Stomach smooth muscle (tissue), 2 donors: ENCODE measurements around the gene NEURL1B.
A peak's percentile ranks its signal among the peaks of the same experiment; 100 is the strongest.
"Not testable (repeated sequence)": the region's sequence is repeated elsewhere in the genome, so short reads cannot be mapped to it uniquely, and the experiment has no call there.

Source experiments
- H3K27ac ChIP-seq: one replicate; pipeline ENCODE4 v1.7.0; 2013; ENCODE audit warnings: mild to moderate bottlenecking, low read length, inconsistent platforms
- H3K27me3 ChIP-seq, 2 donors: one replicate each; pipeline ENCODE4 v1.7.0; 2013; ENCODE audit warnings: low read length in 2 of 2; ENCODE audit not compliant: insufficient read depth in 2 of 2, control insufficient read depth in 1 of 2
- H3K36me3 ChIP-seq, 2 donors: one replicate each; pipeline ENCODE4 v1.7.0; 2013; ENCODE audit warnings: low read length in 2 of 2; ENCODE audit not compliant: control insufficient read depth in 2 of 2, insufficient read depth in 2 of 2
- H3K4me1 ChIP-seq: one replicate; pipeline ENCODE4 v1.7.0; 2013; ENCODE audit warnings: low read length; ENCODE audit not compliant: control insufficient read depth, insufficient read depth
- H3K4me3 ChIP-seq, 2 donors: one replicate each; pipeline ENCODE4 v1.7.0; 2013; ENCODE audit warnings: low read length in 2 of 2
- H3K9ac ChIP-seq, 2 donors: one replicate each; pipeline ENCODE4 v1.7.0; 2013; ENCODE audit warnings: low read length in 2 of 2, mild to moderate bottlenecking in 1 of 2
- H3K9me3 ChIP-seq, 2 donors: one replicate each; pipeline ENCODE4 v1.7.0; 2013; ENCODE audit warnings: low read length in 2 of 2; ENCODE audit not compliant: control insufficient read depth in 2 of 2
- donor health status: healthy.
- donor health status: Pancreatic carcinoma.

NEURL1B gene

DNA sequence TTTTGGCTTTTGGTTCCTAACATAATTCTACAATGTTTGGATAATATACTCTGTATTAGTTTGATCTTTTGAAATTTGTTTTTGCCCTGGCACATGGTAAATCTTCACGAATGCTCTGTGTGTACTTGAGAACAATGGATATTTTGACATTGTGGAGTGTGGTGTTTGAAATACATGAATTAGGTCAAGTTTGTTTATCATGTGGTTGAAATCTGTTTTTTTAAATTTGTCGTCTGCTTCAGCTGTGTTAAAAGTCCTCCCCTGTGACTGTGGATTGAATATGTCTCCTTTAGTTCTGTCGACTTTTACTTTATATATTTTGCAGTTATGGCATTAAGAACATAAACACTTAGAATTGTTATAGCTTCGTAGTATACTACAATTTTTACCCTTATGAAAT is 69.6 kb downstream of the NEURL1B start:
- Histone ChIP-seq H3K4me1 (peaks cover 15% of the 10 kb centered on the region), H3K4me3 (no peak overlapping the region), H3K27me3 (peaks cover 0 to 6% of the 10 kb centered on the region in 2 donors), H3K9ac (no peak overlapping the region), H3K9me3 (no peaks in the 10 kb centered on the region), H3K36me3 (no peaks in the 10 kb centered on the region), H3K27ac (no peak overlapping the region)

DNA sequence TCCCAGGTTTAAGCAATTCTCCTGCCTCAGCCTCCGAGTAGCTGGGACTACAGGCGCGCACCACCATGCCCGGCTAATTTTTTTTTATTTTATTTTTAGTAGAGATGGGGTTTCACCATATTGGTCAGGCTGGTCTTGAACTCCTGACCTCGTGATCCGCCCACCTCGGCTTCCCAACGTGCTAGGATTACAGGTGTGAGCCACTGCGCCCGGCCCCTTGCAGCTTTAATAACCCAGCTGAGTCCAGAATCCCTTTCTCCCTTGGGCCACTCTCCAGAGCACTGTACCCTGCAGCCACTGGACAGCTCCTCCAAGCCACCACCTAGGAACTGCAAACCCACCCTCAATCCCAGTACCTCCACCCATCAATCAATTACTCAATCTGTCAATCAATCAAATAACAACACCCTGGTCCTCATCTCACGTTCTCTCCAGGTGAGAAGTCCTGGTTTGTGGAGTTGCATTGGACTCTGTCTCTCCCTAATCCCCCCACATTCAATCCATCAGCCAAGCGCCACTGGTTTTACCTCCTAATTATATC is 70.3 kb downstream of the NEURL1B start:
- H3K4me3 ChIP-seq, H3K27ac ChIP-seq, H3K27me3 ChIP-seq, H3K9me3 ChIP-seq, H3K36me3 ChIP-seq, H3K9ac ChIP-seq: not testable (repeated sequence)
- H3K4me1 ChIP-seq, result peaks cover 15% of the 10 kb centered on the region

DNA sequence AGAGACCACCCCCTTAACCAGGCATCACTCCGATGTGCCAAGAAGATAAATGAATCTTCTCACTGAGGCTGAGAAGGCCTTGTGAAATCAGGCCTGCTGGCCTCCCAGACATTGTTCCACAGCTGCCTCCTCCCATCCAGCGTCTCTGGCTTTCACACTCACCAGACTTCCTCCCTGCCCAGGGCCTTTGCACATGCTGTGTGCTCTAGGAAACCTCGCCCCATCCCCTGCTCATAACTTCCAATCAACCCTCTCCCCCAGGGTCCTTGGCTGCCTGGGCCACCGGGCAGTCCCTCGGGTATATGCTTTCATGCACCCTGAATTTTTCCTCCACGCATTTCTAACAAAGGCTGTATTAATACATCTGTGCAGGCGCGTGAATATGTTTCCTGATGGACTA is 71.5 kb downstream of the NEURL1B start:
- peaks cover 23% of the 10 kb centered on the region for H3K4me1 ChIP-seq
- H3K27me3 ChIP-seq, result peaks cover 0 to 3% of the 10 kb centered on the region in 2 donors
- no peak overlapping the region for H3K27ac ChIP-seq
- no peaks in the 10 kb centered on the region for H3K9me3 ChIP-seq
- peak overlapping the region in 1 of 2 donors; percentile 28 for H3K9ac ChIP-seq
- H3K4me3 ChIP-seq, result no peak overlapping the region
- H3K36me3 ChIP-seq, result no peaks in the 10 kb centered on the region

DNA sequence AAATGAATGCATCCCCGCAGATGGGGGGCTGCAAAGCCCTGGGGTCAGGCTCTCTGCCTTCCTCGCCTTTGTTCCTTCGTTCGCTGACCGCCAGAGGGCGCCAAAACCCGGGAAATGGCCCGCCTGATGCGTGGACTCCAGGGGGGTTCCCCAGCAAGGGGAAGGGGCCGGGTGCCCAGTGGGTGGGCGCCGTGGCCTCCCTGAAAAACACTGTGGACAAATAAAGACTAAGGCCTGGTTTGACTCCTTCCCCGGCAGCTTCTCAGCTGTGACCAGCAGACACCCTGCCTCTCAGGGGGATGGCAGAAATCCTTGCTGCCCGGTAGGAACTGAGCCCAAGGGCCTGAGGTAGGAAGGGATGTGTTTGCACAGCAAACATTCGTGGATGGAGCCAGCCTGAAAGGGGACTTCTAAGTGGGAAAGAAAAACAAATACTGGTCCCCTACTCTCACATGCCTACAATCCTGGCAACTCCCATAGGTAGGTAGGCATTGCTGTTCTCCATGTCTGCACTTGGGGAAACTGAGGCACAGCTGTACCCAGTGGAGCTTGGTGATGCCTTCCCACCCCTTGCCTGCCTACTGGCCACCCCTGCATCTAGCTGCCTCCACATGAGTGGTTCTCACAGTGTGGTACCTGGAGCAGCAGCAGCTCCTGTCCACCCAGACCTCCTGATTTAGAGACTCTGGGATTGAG is 72.2 kb downstream of the NEURL1B start:
- H3K4me1 ChIP-seq, result peaks cover 25% of the 10 kb centered on the region
- H3K27ac ChIP-seq, result no peak overlapping the region
- peak overlapping the region in 1 of 2 donors; percentile 21 for H3K9ac ChIP-seq
- H3K9me3 ChIP-seq, result no peaks in the 10 kb centered on the region
- no peaks in the 10 kb centered on the region for H3K36me3 ChIP-seq
- no peak overlapping the region for H3K4me3 ChIP-seq
- H3K27me3 ChIP-seq, result peaks cover 0 to 3% of the 10 kb centered on the region in 2 donors

DNA sequence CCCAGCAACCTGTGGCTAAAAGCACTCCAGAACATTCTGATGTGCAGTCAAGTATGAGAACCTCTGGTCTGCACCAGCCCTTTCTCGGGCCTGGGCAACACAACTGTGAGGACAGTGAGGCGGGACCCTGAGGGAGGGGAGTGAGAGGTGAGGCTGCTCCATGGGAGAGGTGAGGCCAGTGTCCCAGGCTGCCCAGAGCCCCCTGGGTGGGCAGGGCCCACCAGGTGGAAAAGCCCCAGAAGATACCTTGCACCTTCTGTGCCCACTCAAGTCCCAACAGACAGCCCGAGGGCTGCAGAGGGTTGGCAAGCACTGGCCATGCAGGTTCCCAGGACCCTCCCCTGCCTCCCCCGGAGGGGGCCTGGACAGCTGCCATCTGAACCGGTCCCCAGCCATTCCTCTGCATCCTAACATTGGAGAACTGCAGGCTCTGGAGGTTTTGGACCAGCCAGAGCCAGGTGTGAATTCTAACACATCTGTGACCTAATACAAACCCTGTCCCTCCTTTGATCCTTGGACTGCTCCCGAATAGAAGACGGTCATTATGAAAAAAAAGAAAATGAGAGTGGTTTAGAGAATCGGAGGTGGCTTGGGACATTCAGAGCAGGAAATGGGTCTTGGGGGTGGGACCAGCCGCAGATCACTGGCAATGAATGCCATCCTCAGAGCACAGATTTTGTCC is 72.9 kb downstream of the NEURL1B start:
- Histone ChIP-seq H3K36me3 (no peaks in the 10 kb centered on the region), H3K27ac (no peak overlapping the region), H3K4me3 (no peak overlapping the region), H3K27me3 (peaks cover 0 to 3% of the 10 kb centered on the region in 2 donors), H3K4me1 (peaks cover 25% of the 10 kb centered on the region), H3K9me3 (no peaks in the 10 kb centered on the region), H3K9ac (no peak overlapping the region)

DNA sequence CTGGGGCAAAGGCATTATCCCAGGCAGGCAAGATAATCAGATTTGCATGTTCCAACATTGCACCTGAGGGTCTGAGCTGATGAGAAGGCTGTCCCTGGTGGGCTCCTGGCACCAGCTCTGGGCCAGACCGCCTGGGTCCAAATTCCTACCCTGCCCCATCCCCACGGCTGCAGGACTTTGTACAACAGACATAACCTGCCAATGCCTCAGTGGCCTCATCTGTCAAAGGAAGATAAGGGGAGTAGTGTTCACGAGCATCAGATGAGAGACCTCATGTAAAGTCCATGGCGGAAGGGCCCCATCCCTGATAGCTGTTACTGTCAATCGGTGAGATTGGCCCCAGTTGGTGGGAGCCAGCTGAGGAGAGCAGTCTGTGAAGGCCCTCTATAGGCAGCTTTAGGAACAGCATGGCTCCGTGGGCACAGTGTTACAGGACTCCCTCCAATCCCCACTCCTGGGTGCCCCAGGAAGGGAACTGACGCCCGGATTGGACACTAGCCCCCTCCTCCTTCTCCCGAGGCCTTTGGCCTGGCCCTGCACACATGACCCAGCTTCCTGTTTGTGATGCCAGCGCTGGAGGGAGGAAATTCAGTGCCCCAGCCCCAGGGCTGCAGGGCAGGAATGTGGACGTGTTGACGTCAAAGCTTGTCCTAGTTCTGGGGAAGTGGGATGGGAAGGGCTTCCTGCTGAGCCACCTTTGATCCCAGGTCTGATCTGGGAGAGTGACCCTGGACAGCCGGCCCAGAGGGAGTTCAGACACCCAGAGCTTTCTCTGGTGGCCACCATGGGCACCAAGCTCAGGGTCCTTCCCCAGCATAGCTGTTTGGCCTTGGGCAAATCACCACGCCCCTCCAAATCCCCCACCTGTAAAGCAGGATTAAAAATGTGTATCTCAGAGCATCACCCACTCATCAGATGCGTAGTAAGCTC is 73.7 kb downstream of the NEURL1B start:
- H3K4me3 ChIP-seq, result no peak overlapping the region
- H3K9ac ChIP-seq, result peak overlapping the region in 1 of 2 donors; percentile 29
- H3K4me1 ChIP-seq, result peaks cover 25% of the 10 kb centered on the region
- H3K36me3 ChIP-seq, result no peaks in the 10 kb centered on the region
- no peaks in the 10 kb centered on the region for H3K9me3 ChIP-seq
- no peak overlapping the region for H3K27ac ChIP-seq
- peaks cover 0 to 3% of the 10 kb centered on the region in 2 donors for H3K27me3 ChIP-seq

DNA sequence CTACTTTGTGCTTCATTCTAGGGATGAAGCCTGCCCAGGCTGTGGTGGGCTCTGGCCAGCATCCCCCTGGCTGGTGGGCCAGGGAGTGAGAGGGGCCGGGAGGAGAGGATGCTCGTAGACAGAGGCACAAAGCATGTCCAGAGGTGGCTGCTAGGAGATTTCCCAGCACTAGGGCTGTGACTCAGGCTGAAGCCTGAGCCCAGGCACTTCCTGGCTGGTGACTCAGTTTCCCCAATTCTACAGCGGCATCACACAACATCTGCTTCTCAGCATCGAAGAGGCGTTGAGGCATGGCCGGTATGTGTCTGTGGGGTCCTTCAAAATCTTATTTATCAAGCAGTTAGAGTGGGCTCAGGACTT is 74.3 kb downstream of the NEURL1B start:
- Histone ChIP-seq H3K4me1 (peaks cover 25% of the 10 kb centered on the region), H3K27ac (no peak overlapping the region), H3K9ac (no peak overlapping the region), H3K27me3 (peaks cover 0 to 3% of the 10 kb centered on the region in 2 donors), H3K9me3 (no peaks in the 10 kb centered on the region), H3K4me3 (no peak overlapping the region), H3K36me3 (no peaks in the 10 kb centered on the region)

DNA sequence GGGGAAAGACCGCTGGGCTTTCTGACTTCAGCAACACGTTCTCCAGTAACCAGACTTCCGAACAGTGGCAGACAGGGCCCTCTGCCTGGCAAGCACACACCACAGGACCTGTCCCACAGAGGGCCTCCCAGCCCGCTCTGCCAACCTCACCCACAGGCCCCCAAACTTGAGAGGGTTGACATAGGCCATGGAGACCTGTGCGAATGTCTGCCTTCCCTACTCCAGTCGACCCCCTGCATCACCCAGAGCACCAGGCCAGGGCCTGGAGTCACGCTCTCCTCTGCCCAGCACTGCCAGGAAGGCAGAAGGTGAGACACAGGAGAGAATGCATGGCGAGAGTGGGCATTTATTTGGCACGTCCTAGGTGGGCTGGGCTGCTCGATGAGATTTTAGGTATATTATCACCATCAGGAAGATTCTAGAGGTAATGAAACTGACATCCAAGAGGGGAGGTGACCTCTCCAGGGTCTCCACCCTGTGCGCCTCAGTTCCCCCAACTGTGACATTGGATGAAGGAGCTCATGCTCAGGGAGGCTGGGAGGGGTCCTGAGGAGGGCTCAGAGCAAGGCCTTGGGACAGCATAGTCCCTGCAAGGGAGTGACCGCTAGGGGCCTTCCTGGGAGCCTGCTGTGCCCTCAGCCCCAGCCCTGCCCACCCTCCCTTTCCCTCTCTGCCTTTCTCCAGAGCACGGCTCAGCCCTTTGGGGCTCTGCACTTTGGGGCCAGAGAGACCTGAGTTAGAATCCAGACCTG is 75.0 kb downstream of the NEURL1B start:
- peak overlapping the region in 1 of 2 donors; percentile 13 for H3K9ac ChIP-seq
- H3K36me3 ChIP-seq, result no peaks in the 10 kb centered on the region
- no peak overlapping the region for H3K27ac ChIP-seq
- no peaks in the 10 kb centered on the region for H3K9me3 ChIP-seq
- peaks cover 25% of the 10 kb centered on the region for H3K4me1 ChIP-seq
- H3K27me3 ChIP-seq, result peaks cover 0 to 3% of the 10 kb centered on the region in 2 donors
- no peak overlapping the region for H3K4me3 ChIP-seq

DNA sequence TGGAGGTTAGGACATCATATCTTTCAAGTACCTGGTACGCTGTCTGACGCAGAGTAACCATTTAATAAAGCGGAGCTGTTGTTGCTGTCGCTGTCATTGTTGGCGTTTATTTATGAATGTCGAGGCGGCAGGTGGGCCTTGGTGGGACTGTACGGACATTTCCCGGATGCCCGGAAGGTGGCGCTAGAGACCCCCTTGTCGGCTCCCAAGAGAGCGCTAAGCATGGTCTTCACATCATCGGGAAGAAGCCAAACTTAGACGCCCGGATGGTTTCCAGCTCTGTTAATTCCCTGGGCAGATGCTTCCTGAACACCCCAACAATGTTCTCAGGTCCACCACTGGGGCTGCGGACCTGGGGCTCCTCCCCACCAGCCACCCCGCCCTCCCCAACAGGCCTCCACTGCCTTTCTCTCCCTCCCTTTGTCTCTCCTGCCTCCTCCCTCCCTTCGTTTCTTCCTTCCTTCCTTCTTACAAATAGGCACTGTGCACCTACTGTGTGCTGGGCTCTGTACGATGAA is 75.8 kb downstream of the NEURL1B start:
- Histone ChIP-seq H3K27ac (peak overlapping the region; percentile 24), H3K9ac (peak overlapping the region; percentile 42 to 68), H3K36me3 (no peaks in the 10 kb centered on the region), H3K27me3 (peaks cover 0 to under 1% of the 10 kb centered on the region in 2 donors), H3K4me3 (no peak overlapping the region), H3K9me3 (no peaks in the 10 kb centered on the region), H3K4me1 (peaks cover 29% of the 10 kb centered on the region)
